A549 (cell line): ENCODE results near the gene CETN3.

Experiments
- CEBPB ChIP-seq, 2 experiments: fragments of >200 bp in 1 of 2; sonication (Bioruptor Twin) in 1 of 2; formaldehyde crosslinking in 1 of 2; IDR thresholded peaks; 2 replicates each; pipeline ENCODE4 v1.6.1; 2012 to 2016
- CTCF ChIP-seq: fragments of >200 bp; sonication (Bioruptor Twin); formaldehyde crosslinking; IDR thresholded peaks from 3 replicates; pipeline ENCODE4 v1.5.1; 2016
- HMGXB4 ChIP-seq: fragments of 250-450 bp; sonication (Bioruptor Pico); IDR thresholded peaks from 2 replicates; pipeline ENCODE4 v1.5.0; 2021; ENCODE audit warnings: mild to moderate bottlenecking, moderate library complexity, borderline replicate concordance
- MAFK ChIP-seq: fragments of 450-650 bp; IDR thresholded peaks from 2 replicates; pipeline ENCODE4 v1.6.1; 2014; ENCODE audit not compliant: partially characterized antibody
- MYC ChIP-seq: IDR thresholded peaks from 2 replicates; pipeline ENCODE4 v1.6.1; 2012; ENCODE audit warnings: mild to moderate bottlenecking, inconsistent platforms, low read length, improper control_type of control experiment, borderline replicate concordance
- POLR2A ChIP-seq: IDR thresholded peaks from 2 replicates; pipeline ENCODE4 v1.6.1; 2012; ENCODE audit warnings: mild to moderate bottlenecking, low read length
- RAD21 ChIP-seq, 2 experiments: fragments of >200 bp in 1 of 2; sonication (Bioruptor Twin) in 1 of 2; formaldehyde crosslinking in 1 of 2; IDR thresholded peaks in 1 of 2; conservative IDR thresholded peaks in 1 of 2; 2 replicates in 1 of 2; 3 replicates in 1 of 2; pipeline ENCODE4 v1.6.1; 2012 to 2018; ENCODE audit warnings: inconsistent platforms in 1 of 2
- REST ChIP-seq: fragments of 200-600 bp; sonication (generic); IDR thresholded peaks from 2 replicates; pipeline ENCODE4 v1.6.1; 2016; ENCODE audit warnings: antibody characterized with exemption, mild to moderate bottlenecking, moderate library complexity
- SMC3 ChIP-seq: fragments of >200 bp; sonication (Bioruptor Twin); formaldehyde crosslinking; IDR thresholded peaks from 3 replicates; pipeline ENCODE4 v1.6.1; 2018; ENCODE audit warnings: inconsistent platforms

- no peak for TF ChIP-seq HMGXB4 (CRISPR knock-in tag)
- TF ChIP-seq CTCF = no peak
- no peak for TF ChIP-seq REST
- no peak for TF ChIP-seq MAFK
- no peak for TF ChIP-seq MYC
- no peak for TF ChIP-seq CEBPB (IDR thresholded peaks at IDR 0.05)
- no peak for TF ChIP-seq SMC3
- TF ChIP-seq POLR2A = no peak
- TF ChIP-seq RAD21 (conservative IDR thresholded peaks at IDR 0.05 in 1 of 2, IDR thresholded peaks at IDR 0.05 in 1 of 2) = no peak
Measured at GRCh38 chr5:90383903-90384302, 25.7 kb downstream of the CETN3 start.
